Camera-type eye (tissue), 1 donor: ENCODE data around the gene MEX3B. TPM values are rescaled to one million over a fixed set of nuclear protein-coding genes. Genes with fewer than 3 reads are reported as not detected.

ENCODE experiments used
- total RNA-seq: library from RNA; depleted of rRNA; stranded (reverse); fragments of >200 nt; gene quantifications from one replicate; pipeline ENCODE4 v1.2.3, GENCODE V29; 2014

Gene MEX3B
- total RNA-seq: 22.9 TPM

DNA sequence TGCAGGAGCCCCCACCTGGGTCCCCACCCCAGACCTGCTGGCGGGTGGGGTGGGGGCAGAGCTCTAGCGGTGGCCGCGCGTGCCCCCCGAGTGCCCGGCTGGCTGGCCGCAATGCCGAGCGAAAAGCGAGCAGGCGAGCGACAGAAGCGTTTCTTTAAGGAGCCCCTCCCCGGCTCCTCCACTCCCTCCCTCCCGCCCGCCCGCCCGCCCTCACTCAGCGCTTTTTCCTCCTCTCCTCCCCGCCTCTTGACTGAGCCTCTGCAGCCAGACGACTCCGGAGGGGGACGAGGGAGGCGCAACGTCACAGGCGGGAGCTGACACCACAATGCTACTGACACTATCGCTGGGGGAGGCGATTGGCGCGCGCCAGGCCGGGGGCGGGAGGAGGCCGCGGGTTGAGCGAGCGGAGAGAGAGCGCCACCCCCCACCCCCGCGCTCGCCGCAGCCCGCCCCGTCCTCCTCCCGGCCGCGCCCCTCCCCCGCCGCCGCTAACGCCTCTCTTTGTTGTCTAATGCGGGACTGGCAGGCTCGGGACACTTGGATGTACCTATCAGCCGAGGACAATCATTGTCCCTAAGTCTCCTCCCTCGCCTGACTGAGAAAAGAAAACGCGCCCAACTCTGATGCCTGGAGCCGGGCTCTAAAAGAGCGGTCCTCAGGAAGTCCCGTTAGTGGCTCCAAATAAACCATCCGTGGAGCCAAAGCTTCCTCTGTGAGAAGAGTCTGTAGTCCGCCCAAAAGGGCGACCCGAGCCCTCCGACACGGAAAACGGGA is at the start of gene MEX3B:
Gene MEX3B (minus strand): TSS at position 127 of the 774 bp plus-strand sequence. CDS start 313 bp downstream, outside the sequence.

Other genes with a start within 250 kb of the MEX3B start
- gene EFL1, start 216.7 kb upstream of the MEX3B start, total RNA-seq: 33.4 TPM
- gene SAXO2, start 216.8 kb upstream of the MEX3B start, total RNA-seq: 12.1 TPM